GM18858 (cell line): ENCODE data around the gene REEP3.
"Not testable (repeated sequence)": the region's sequence is repeated elsewhere in the genome, so short reads cannot be mapped to it uniquely, and the experiment has no call there.

Experiments
- ATAC-seq: cut with Tn5 transposase; IDR thresholded peaks from one replicate; pipeline ENCODE4 v1.9.1; 2021; ENCODE audit not compliant: unreplicated experiment

The REEP3 gene

GRCh38 chr10:63628526-63629362 is 107.5 kb downstream of the REEP3 start:
- ATAC-seq, result peak; percentile 27

DNA sequence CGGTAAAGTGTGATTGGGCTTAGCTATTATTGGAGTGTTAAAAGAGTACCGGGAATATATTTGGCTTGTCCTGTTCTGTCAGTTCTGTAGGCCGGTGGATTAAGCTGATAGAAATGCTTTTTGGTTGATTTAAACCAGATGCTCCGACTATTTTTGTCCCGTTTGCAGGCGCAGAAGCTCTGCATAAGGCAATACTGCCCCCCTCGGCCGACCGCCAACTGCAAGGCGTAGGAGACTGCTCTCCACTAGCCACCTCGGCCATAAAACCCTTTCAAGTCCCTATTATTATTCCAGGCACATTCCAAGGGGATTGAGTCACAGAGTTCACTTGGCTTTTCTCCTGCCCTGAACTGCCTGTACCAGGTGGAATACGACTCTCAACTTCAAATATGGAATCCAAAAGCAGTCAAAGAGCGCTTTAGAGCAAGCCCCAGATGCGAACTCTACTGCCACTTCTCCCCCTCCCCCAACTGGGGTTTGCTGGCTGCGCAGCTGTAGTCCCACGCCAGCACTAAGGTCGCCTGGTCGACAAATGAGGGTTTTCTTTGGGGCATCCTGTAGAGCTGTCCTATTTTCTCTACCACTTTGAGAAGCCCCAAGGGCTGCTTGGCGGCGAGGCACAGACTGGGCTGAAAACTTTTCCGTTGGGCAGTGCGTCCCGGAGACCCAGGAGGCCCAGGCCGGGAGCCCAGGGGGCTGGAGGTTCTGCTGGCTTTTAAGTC is 108.3 kb downstream of the REEP3 start:
- ATAC-seq, result peak; percentile 35

- peak; percentile 41 for ATAC-seq
Observed at GRCh38 chr10:63630085-63630930, 109.1 kb downstream of the REEP3 start.

DNA sequence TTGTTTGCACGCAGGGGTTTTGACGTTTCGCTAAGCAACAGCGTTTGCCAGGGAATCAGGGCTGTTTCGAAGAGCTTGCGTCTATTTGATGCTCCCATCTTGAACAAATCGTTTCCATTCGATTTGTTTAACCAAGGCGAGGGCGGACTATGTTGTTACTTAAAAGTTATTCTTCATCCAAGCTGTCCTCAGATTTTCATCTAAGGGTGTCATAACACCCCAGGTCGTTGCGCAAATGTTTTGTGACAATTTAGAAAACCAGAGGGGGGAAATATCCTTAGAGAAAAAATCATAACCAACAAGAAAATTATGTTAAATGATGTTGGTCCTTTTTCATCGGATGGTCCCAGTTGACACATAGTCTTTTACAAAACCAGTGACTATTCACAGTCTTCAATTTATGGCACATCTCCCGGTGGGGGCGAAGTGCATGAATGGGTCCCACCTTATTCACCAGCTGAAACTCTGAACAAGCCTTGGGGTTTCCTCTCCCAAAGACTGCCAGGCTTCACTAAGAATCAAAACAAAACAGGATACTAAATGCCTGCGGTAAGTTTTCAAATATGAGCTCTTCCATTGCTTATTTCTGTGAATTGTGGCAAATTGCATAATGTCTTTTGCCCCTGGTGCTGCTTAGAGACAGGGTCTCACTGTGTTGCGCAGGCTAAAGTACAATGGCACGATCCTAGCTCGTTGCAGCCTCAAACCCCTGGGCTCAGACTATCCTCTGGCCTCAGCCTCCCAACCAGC is 109.9 kb downstream of the REEP3 start:
- no peak for ATAC-seq

DNA sequence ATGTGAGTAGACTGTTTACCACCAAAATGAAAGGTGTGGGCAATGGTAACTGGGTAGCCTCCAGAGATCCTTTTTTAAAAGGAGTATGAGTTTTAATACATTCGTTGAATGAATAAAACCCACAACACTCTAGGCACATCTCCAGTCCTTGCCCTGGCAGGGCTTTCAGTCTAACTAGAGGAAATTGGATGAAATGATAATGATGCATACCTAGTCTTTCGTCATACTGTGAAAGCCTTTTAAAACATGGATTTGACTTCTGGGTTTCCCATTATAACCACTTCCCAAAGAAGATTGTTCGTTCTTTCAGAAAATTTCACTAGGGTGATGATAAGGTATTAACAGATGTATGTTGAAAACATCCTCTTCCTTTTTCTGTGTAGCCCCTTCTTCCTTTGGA is 110.8 kb downstream of the REEP3 start:
- ATAC-seq, result no peak

DNA sequence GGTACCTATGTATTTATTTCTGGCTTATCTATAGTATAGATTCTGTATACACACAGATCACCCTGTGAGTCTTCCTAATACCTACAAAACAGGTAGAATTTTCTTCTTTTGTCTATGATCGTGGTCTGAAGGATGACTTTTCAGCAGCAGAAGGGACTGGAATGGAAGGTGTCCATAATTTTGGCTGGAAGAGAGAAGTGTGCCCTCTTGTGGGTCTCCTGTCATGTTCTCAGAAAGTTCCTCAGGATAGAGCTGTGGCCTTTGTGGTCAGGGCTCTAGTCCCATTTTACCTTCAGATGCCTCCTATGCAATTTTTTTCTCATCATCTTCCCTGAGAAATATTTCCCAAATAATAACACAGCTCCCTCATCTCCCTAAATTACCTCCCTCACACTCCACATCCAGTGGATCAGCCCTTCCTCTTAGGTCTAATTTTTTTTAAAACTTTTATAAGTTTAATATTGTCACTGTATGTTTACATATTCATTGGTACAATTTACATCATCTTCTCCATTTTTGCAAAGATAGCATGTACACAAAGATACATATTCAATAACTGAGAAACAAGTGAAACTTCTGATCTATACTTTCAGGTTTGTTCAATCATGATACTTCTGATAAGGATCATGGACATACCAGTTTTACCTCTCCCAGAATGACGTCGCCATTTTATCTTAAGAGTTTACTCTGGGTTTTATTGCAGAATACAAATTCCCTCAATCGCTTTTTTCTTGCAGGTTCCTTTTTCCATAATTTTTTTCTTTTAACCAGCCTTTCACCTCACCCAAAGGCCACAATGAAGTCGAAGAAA is 112.7 kb downstream of the REEP3 start:
- no peak for ATAC-seq

GRCh38 chr10:63634488-63635065 is 113.4 kb downstream of the REEP3 start:
- no peak for ATAC-seq

DNA sequence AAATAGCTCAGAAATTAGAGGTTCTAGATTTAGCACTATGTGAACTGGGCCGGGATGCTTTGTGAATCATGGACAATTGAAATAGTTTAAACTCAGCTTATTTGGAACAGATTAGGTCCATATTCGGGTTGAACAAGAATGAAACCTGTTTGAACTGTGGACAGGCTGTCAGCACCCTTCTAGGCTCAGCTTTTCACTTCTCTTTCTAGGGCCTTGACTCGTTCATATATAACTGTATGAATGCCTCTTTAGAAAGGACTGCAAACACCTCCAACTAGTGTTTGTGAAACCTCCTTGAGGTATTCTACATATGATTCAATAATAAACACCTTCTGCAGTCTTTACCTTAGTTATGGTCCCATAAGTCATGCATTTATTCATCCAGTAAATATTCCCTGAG is 115.6 kb downstream of the REEP3 start:
- no peak for ATAC-seq

DNA sequence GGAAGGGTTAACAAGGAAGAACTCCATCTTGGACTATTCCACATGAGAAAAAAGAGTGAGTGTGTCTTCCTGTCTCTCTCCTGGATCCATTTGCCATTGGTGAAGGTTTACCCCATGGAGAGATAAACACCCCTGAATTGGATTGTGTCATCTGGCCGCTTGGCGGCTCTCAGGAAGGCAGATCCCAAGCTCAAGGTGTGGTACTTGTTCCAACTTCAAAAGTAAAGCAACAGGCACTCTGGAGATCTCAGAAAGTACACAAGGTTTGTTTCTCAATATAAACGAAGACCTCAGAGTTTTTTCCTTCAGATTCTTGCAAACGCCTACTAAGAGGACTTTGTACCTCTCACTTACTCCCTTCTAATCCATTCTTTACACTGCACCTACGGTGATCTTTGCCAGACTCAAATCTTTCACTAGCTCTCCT is 116.7 kb downstream of the REEP3 start:
- ATAC-seq, result no peak

GRCh38 chr10:63641366-63641765 is 120.2 kb downstream of the REEP3 start:
- ATAC-seq, result no peak

- ATAC-seq, result no peak
Observed at GRCh38 chr10:63641799-63642198, 120.6 kb downstream of the REEP3 start.

GRCh38 chr10:63642808-63643207 is 121.6 kb downstream of the REEP3 start:
- ATAC-seq, result no peak

DNA sequence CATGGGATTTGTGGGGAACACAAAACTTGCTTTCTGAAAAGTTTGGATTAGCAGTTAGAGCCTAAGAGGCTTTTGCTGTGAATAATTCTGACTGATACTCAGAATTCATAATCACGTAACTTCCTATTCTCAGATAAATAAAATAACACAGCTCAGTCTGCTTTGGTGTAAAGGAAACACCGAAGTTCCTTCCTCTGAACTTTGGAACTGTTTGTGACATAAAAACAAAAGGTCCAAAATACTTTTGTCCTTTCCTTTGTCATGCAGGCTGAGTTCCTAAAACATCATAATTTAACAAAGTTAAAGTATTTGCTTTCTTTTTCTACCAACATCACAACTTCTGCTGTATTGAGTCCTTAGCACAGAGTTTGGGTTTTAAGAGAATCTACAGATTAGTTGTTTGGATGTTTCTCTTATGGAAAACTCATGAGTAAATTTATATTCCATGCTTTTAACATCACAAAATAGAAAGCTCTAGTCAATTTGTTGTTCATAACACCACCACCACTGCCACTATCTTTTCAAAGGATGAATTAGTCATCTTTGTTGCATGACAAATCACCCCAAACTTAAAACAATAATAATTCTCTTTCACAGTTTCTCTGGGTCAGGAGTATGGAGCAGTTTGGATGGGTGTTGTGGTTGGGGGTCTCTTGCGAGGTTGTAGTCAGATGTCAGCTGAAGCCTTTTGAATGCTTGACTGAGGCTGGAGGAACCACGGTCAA is 123.4 kb downstream of the REEP3 start:
- no peak for ATAC-seq

DNA sequence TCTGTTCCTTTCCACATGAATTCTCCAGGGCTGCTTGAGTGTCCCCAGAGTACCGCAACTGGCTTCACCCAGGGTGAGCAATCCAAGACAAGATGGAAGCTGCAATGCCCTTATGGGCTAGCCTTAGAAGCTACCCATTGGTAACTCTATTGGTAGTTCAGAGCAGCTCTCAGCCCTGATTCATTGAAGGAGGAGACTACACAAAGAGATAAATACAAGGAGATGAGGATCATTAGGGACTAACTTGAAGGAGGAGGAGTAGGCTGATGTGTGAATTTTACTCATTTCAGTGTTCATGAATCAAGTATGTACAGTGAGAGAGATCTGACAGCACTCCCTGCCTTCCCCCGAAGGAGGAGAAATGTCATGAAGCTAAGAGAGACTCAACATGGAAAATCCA is 124.0 kb downstream of the REEP3 start:
- ATAC-seq, result no peak

GRCh38 chr10:63646491-63646890 is 125.3 kb downstream of the REEP3 start:
- ATAC-seq, result no peak

DNA sequence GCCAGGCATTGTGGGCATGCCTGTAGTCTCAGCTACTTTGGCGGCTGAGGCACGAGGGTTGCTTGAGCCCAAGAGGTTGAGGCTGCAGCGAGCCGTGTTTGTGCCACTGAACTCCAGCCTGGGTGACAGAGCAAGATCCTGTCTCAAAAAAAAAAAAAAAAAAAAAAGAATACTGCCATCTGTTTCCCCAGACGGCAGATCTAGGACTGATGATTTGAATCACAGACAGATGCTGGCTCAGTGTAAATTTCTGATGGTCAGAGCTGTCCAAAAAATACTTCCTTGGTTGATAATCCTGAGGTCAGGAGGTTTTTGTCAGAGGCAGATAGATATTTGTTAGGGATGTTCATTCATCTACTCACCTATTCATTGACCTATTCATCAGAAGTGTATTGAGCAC is 130.7 kb downstream of the REEP3 start:
- ATAC-seq, result no peak

- ATAC-seq, result no peak
Observed at GRCh38 chr10:63653747-63654146, 132.5 kb downstream of the REEP3 start.

GRCh38 chr10:63657761-63658160 is 136.6 kb downstream of the REEP3 start:
- ATAC-seq, result no peak

DNA sequence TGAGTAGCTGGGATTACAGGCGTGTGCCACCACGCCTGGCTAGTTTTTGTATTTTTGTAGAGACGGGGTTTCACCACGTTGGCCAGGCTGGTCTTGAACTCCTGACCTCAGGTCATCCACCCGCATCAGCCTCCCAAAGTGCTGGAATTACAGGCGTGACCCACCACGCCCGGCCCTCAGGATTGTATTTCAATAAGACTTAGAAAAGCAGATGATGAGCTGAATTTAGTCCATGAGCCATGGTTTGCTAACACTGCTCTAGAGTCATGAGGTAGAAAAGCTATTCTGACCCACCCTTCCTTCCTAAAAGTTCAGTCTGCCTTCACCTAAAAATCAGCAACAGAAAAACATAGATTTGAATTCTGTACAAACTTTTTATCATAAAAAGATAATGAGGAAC is 139.7 kb downstream of the REEP3 start:
- ATAC-seq, result not testable (repeated sequence)
